ENCODE data around the gene YKT6. TPM values are rescaled to one million over a fixed set of nuclear protein-coding genes. Genes with fewer than 3 reads are reported as not detected.

The YKT6 gene
- total RNA-seq, 4 donors from 2014 or later, result 36.2 to 54.6 (median 43.6) TPM

DNA sequence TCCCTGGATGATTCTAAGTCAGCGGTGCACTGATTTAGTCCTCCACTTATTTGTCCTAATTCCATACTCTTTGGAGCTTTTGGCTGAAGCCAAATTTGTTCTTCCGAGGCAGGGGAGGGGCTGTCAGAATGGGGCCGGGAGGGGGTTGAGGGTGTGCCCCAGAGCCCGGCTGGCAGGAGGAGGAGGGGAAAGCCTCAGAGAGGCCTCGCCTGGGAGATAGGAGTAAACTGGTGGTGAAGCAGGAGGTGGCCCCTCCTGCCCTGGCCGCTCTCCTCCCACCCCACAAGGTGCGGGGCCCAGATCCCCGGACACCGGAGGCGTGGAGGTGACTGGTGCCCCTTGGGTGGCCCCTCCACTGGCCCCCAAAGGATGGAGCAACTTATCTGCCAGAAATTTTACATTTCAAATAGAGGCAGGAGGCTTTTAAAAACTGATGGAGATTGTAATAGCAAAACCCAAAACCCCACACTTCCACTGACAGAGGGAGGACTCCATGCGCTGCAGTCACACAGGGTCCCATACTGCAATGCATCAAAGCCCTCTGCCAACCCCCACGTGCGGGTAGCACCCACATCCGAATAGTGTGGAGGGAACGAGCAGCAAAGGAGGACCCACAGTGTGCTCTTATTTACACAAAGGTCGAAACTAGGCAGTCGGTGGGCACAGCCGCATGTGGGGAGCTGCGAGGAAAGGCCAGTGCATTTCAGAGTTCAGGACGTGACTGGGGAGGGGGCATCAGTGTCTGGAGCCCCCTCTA is 62.7 kb downstream of the YKT6 start:
- Histone ChIP-seq H3K9me3 (no peaks in the 10 kb centered on the region), H3K27me3 (peaks cover 0 to 2% of the 10 kb centered on the region in 2 donors), H3K36me3 (no peaks in the 10 kb centered on the region), H3K4me3 (no peak overlapping the region), H3K27ac (no peak overlapping the region), H3K4me1 (peaks cover 0 to 20% (median 16%) of the 10 kb centered on the region in 4 donors)
- no peak for DNase-seq (ENCODE audit: low spot score in 2 of 2)
- 69 to 73% methylated on average over 20 of the region's 20 CpGs for WGBS, 2 donors
- TF ChIP-seq EP300 (IDR thresholded peaks at IDR 0.05) (no peak), POLR2A (IDR thresholded peaks at IDR 0.05) (no peak)

Other genes starting within 250 kb of the YKT6 start
- not detected for gene SPDYE1, start 203.1 kb upstream of the YKT6 start, total RNA-seq
- gene DBNL, start 156.3 kb upstream of the YKT6 start, total RNA-seq, result 100 to 1,000 TPM; 113 to 139 (median 126) TPM
- gene PGAM2, start 135.4 kb upstream of the YKT6 start, total RNA-seq, result under 1 TPM in 1 of 4 donors, not detected in 3; 0.98 TPM
- 100 to 1,000 TPM in 1 of 4 donors, 10 to 100 TPM in 3; 31.0 to 104 (median 89.5) TPM for gene POLM, start 118.4 kb upstream of the YKT6 start, total RNA-seq
- gene AEBP1, start 96.6 kb upstream of the YKT6 start, total RNA-seq, result 100 to 1,000 TPM; 142 to 440 (median 264) TPM
- gene POLD2, start 77.4 kb upstream of the YKT6 start, total RNA-seq, result 10 to 100 TPM; 33.9 to 87.9 (median 71.0) TPM
- not detected for gene MYL7, start 59.6 kb upstream of the YKT6 start, total RNA-seq
- 1 to 10 TPM in 3 of 4 donors, not detected in 1; 2.3 to 3.0 (median 2.4) TPM for gene GCK, start 11.5 kb upstream of the YKT6 start, total RNA-seq
- gene CAMK2B, start 124.6 kb downstream of the YKT6 start, total RNA-seq, result 10 to 100 TPM in 2 of 4 donors, 1 to 10 TPM in 2; 9.0 to 14.7 (median 10.9) TPM

All from tibial nerve (tissue), 4 donors.